DOHH2 (cell line): ENCODE measurements around the gene ANTKMT.

ENCODE experiments used
- H3F3A ChIP-seq: fragments of 200-600 bp; sonication (generic), shearing (Covaris generic); 2 replicates; pipeline ENCODE4 v1.6.0; 2016; ENCODE audit warnings: antibody characterized with exemption, mild to moderate bottlenecking; ENCODE audit not compliant: control insufficient read depth, insufficient read depth
- H3K27ac ChIP-seq: fragments of 200-600 bp; sonication (generic); 2 replicates; pipeline ENCODE4 v1.5.1; 2014; ENCODE audit warnings: low read depth, mild to moderate bottlenecking, low read length, moderate library complexity
- H3K27me3 ChIP-seq: fragments of 200-600 bp; sonication (generic); 2 replicates; pipeline ENCODE4 v1.6.1; 2014; ENCODE audit warnings: mild to moderate bottlenecking, low read length, mixed read lengths; ENCODE audit not compliant: control insufficient read depth
- H3K36me3 ChIP-seq: fragments of 200-600 bp; sonication (generic); 2 replicates; pipeline ENCODE4 v1.6.1; 2014; ENCODE audit warnings: mild to moderate bottlenecking, low read length, moderate library complexity, mixed read lengths; ENCODE audit not compliant: control insufficient read depth
- H3K4me1 ChIP-seq: fragments of 200-600 bp; sonication (generic); 2 replicates; pipeline ENCODE4 v1.6.1; 2014; ENCODE audit warnings: mild to moderate bottlenecking, low read length, mixed read lengths; ENCODE audit not compliant: control insufficient read depth
- H3K4me2 ChIP-seq: fragments of 200-600 bp; sonication (generic); 2 replicates; pipeline ENCODE4 v1.6.0; 2014; ENCODE audit warnings: mild to moderate bottlenecking, low read length, moderate library complexity
- H3K4me3 ChIP-seq: fragments of 200-600 bp; sonication (generic); 2 replicates; pipeline ENCODE4 v1.5.1; 2014; ENCODE audit warnings: mild to moderate bottlenecking, low read length, mixed read lengths
- H3K79me2 ChIP-seq: fragments of 200-600 bp; sonication (generic); 2 replicates; pipeline ENCODE4 v1.6.1; 2014; ENCODE audit warnings: mild to moderate bottlenecking, low read length, mixed read lengths; ENCODE audit not compliant: control insufficient read depth
- H3K9me2 ChIP-seq: fragments of 200-600 bp; sonication (generic); replicated peaks from 2 replicates; pipeline ENCODE4 v1.6.1; 2014; ENCODE audit warnings: mild to moderate bottlenecking, low read length, mixed read lengths; ENCODE audit not compliant: control insufficient read depth
- H3K9me3 ChIP-seq: fragments of 200-600 bp; sonication (generic); 2 replicates; pipeline ENCODE4 v1.6.1; 2014; ENCODE audit warnings: antibody characterized with exemption, low read length, mixed read lengths; ENCODE audit not compliant: control insufficient read depth, insufficient read depth
- H4K20me1 ChIP-seq: fragments of 200-600 bp; sonication (generic); 2 replicates; pipeline ENCODE4 v1.6.0; 2014; ENCODE audit warnings: low read depth, mild to moderate bottlenecking, antibody characterized with exemption, low read length, moderate library complexity; ENCODE audit not compliant: control insufficient read depth, insufficient read depth
- CTCF ChIP-seq: fragments of 200-600 bp; sonication (generic); IDR thresholded peaks from one replicate; pipeline ENCODE4 v1.5.1; 2014; ENCODE audit warnings: antibody characterized with exemption, mild to moderate bottlenecking, low read depth, low read length; ENCODE audit not compliant: poor library complexity, severe bottlenecking
- EZH2phosphoT487 ChIP-seq: fragments of 200-600 bp; sonication (generic); IDR thresholded peaks from 2 replicates; pipeline ENCODE4 v1.6.1; 2017; ENCODE audit warnings: borderline replicate concordance, mild to moderate bottlenecking, antibody characterized with exemption, low read length, moderate library complexity, mixed read lengths

Gene ANTKMT

GRCh38 chr16:676913-677312 is 44.0 kb upstream of the ANTKMT start:
- Histone ChIP-seq H4K20me1 (peaks cover 16% of the 10 kb centered on the region; the same call in 1 of the 2 replicates), H3K27ac (no peak overlapping the region), H3K27me3 (peaks cover 3% of the 10 kb centered on the region; the same call in 1 of the 2 replicates), H3K9me2 (no peaks in the 10 kb centered on the region), H3F3A (no peaks in the 10 kb centered on the region; the same call in 1 of the 2 replicates), H3K4me3 (no peak overlapping the region), H3K79me2 (peaks cover 16% of the 10 kb centered on the region), H3K4me2 (no peak overlapping the region), H3K36me3 (peaks cover 38% of the 10 kb centered on the region), H3K4me1 (peaks cover 29% of the 10 kb centered on the region), H3K9me3 (no peaks in the 10 kb centered on the region)
- TF ChIP-seq CTCF (no peak), EZH2phosphoT487 (no peak)

- no peak overlapping the region for H3K4me3 ChIP-seq
- no peak overlapping the region for H3K4me2 ChIP-seq
- no peak overlapping the region for H3K27ac ChIP-seq
- no peak for TF ChIP-seq CTCF
- TF ChIP-seq EZH2phosphoT487 = no peak
- H3K36me3 ChIP-seq = peaks cover 38% of the 10 kb centered on the region
- no peaks in the 10 kb centered on the region; the same call in 1 of the 2 replicates for H3F3A ChIP-seq
- H3K4me1 ChIP-seq = peaks cover 35% of the 10 kb centered on the region
- no peaks in the 10 kb centered on the region for H3K9me3 ChIP-seq
- H3K79me2 ChIP-seq = peaks cover 22% of the 10 kb centered on the region
- H4K20me1 ChIP-seq = peaks cover 17% of the 10 kb centered on the region; the same call in 1 of the 2 replicates
- no peaks in the 10 kb centered on the region for H3K9me2 ChIP-seq
- H3K27me3 ChIP-seq = peaks cover 3% of the 10 kb centered on the region; the same call in 1 of the 2 replicates
Measured at GRCh38 chr16:677316-678190, 43.4 kb upstream of the ANTKMT start.

DNA sequence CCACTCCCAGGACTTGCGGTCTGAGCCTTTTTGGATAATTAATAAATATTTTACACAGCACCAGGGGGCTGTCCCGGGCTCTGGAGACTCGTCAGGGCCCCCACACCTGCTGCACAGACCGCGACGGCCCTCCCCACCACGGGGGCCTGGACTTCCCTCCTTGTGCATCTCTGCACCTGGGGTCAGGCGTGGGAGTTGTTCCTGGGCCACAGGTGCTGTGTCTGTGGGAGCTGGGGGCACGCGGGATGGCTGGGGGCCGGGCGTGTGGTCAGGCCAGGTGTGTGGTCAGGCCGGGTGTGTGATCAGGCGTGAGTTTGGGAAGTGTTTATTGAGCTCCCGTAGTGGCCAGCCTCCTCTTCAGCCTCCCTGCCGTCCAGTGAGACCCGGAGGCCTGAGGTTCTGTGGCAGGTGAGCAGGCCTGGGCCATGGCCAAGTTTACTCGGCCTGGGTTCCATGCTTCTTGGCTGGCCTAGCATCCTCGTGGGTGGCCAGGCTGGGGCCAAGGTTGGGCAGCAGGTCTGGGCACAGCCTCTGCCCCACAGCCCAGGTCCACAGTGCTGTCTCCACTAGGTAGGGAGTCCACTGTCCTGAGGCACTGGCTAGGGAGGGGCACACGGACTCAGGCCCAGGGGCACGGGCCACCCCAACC is 42.6 kb upstream of the ANTKMT start:
- no peak overlapping the region for H3K27ac ChIP-seq
- H4K20me1 ChIP-seq = peaks cover 23% of the 10 kb centered on the region
- peaks cover 30% of the 10 kb centered on the region for H3K79me2 ChIP-seq
- peaks cover 43% of the 10 kb centered on the region for H3K4me1 ChIP-seq
- H3K27me3 ChIP-seq = peaks cover 3% of the 10 kb centered on the region; the same call in 1 of the 2 replicates
- no peaks in the 10 kb centered on the region; the same call in 1 of the 2 replicates for H3F3A ChIP-seq
- peaks cover 38% of the 10 kb centered on the region for H3K36me3 ChIP-seq
- no peak overlapping the region for H3K4me3 ChIP-seq
- TF ChIP-seq EZH2phosphoT487 (no peak), CTCF (no peak)
- H3K9me3 ChIP-seq = no peaks in the 10 kb centered on the region
- H3K4me2 ChIP-seq = no peak overlapping the region
- H3K9me2 ChIP-seq = no peaks in the 10 kb centered on the region
